H9 (cell line): ENCODE data around the gene RNF215. TPM values are rescaled to one million over a fixed set of nuclear protein-coding genes. Genes with fewer than 3 reads are reported as not detected.

Experiments
- DNase-seq: peaks from one replicate; pipeline ENCODE4 v3.0.0-alpha.2; 2017
- H2AFZ ChIP-seq: one replicate; pipeline ENCODE4 v1.6.1; 2013; ENCODE audit warnings: mild to moderate bottlenecking, low read length, control low read depth, moderate library complexity
- H2AK5ac ChIP-seq: 2 replicates; pipeline ENCODE4 v1.6.1; 2013; ENCODE audit warnings: low read length, control low read depth, mixed read lengths; ENCODE audit not compliant: insufficient read length
- H2BK120ac ChIP-seq: one replicate; pipeline ENCODE4 v1.6.1; 2013; ENCODE audit warnings: low read depth, mild to moderate bottlenecking, low read length, control low read depth, inconsistent platforms; ENCODE audit not compliant: poor library complexity, severe bottlenecking
- H2BK12ac ChIP-seq: 2 replicates; pipeline ENCODE4 v1.6.1; 2013; ENCODE audit warnings: low read length, control low read depth, mixed read lengths, low read depth; ENCODE audit not compliant: insufficient read length
- H2BK15ac ChIP-seq: 2 replicates; pipeline ENCODE4 v1.6.1; 2013; ENCODE audit warnings: low read depth, low read length, control low read depth
- H2BK20ac ChIP-seq: one replicate; pipeline ENCODE4 v1.6.1; 2013; ENCODE audit warnings: low read depth, mild to moderate bottlenecking, low read length, control low read depth, inconsistent platforms; ENCODE audit not compliant: poor library complexity, severe bottlenecking
- H2BK5ac ChIP-seq: 2 replicates; pipeline ENCODE4 v1.6.1; 2013; ENCODE audit warnings: low read length, control low read depth, mixed read lengths; ENCODE audit not compliant: insufficient read length
- H3K14ac ChIP-seq: 2 replicates; pipeline ENCODE4 v1.6.1; 2013; ENCODE audit warnings: low read length, control low read depth; ENCODE audit not compliant: insufficient read depth
- H3K18ac ChIP-seq: 2 replicates; pipeline ENCODE4 v1.6.1; 2013; ENCODE audit warnings: low read depth, mild to moderate bottlenecking, mixed read lengths, low read length, control low read depth; ENCODE audit not compliant: insufficient read length
- H3K23ac ChIP-seq: 2 replicates; pipeline ENCODE4 v1.6.1; 2013; ENCODE audit warnings: low read length, control low read depth, mixed read lengths, low read depth; ENCODE audit not compliant: insufficient read length
- H3K23me2 ChIP-seq: 2 replicates; pipeline ENCODE4 v1.6.1; 2013; ENCODE audit warnings: low read depth, mild to moderate bottlenecking, mixed read lengths, low read length, control low read depth; ENCODE audit not compliant: insufficient read length, poor library complexity, severe bottlenecking
- H3K27ac ChIP-seq: 2 replicates; pipeline ENCODE4 v1.5.1; 2013; ENCODE audit warnings: low read length, control low read depth, mixed read lengths, low read depth; ENCODE audit not compliant: insufficient read length
- H3K27me3 ChIP-seq: 2 replicates; pipeline ENCODE4 v1.6.1; 2013; ENCODE audit warnings: low read length, control low read depth, inconsistent platforms; ENCODE audit not compliant: insufficient read depth
- H3K4ac ChIP-seq: 2 replicates; pipeline ENCODE4 v1.6.1; 2013; ENCODE audit warnings: low read depth, mild to moderate bottlenecking, control low read depth, inconsistent platforms, low read length, moderate library complexity
- H3K4me1 ChIP-seq: 2 replicates; pipeline ENCODE4 v1.6.1; 2013; ENCODE audit warnings: low read length, control low read depth, inconsistent platforms; ENCODE audit not compliant: insufficient read depth
- H3K4me2 ChIP-seq: 2 replicates; pipeline ENCODE4 v1.6.1; 2013; ENCODE audit warnings: low read length, control low read depth, mixed read lengths; ENCODE audit not compliant: insufficient read length, insufficient read depth
- H3K56ac ChIP-seq: 2 replicates; pipeline ENCODE4 v1.6.1; 2013; ENCODE audit warnings: low read depth, mild to moderate bottlenecking, mixed read lengths, low read length, control low read depth; ENCODE audit not compliant: insufficient read length
- H3K79me1 ChIP-seq: 2 replicates; pipeline ENCODE4 v1.6.1; 2013; ENCODE audit warnings: low read depth, mild to moderate bottlenecking, moderate library complexity, low read length, control low read depth, inconsistent platforms; ENCODE audit not compliant: insufficient read depth, poor library complexity, severe bottlenecking
- H3K79me2 ChIP-seq: 2 replicates; pipeline ENCODE4 v1.6.1; 2013; ENCODE audit warnings: low read length, control low read depth, inconsistent platforms; ENCODE audit not compliant: insufficient read depth
- H3K9ac ChIP-seq: 2 replicates; pipeline ENCODE4 v1.6.1; 2013; ENCODE audit warnings: low read length, control low read depth, mixed read lengths; ENCODE audit not compliant: insufficient read length; ENCODE audit errors: extremely low read depth
- H3K9me3 ChIP-seq: one replicate; pipeline ENCODE4 v1.6.1; 2013; ENCODE audit warnings: low read depth, low read length, inconsistent platforms; ENCODE audit not compliant: control insufficient read depth
- H3T11ph ChIP-seq: one replicate; pipeline ENCODE4 v1.6.1; 2013; ENCODE audit warnings: mild to moderate bottlenecking, low read length, control low read depth, inconsistent platforms
- H4K20me1 ChIP-seq: one replicate; pipeline ENCODE4 v1.6.1; 2013; ENCODE audit not compliant: control insufficient read depth, insufficient read length, insufficient read depth
- H4K5ac ChIP-seq: 2 replicates; pipeline ENCODE4 v1.6.1; 2013; ENCODE audit warnings: low read depth, mild to moderate bottlenecking, mixed read lengths, low read length, control low read depth; ENCODE audit not compliant: insufficient read length
- H4K8ac ChIP-seq: replicated peaks from 2 replicates; pipeline ENCODE4 v1.6.1; 2013; ENCODE audit warnings: low read length, control low read depth, mixed read lengths, low read depth; ENCODE audit not compliant: insufficient read length
- H4K91ac ChIP-seq: 2 replicates; pipeline ENCODE4 v1.6.1; 2013; ENCODE audit warnings: low read depth, mild to moderate bottlenecking, moderate library complexity, mixed read lengths, low read length, control low read depth; ENCODE audit not compliant: insufficient read length
- H3K27ac Mint-ChIP-seq, 3 experiments: 2 replicates in 2 of 3; 3 replicates in 1 of 3; pipeline ENCODE4 v1.8.0; 2020 to 2021; ENCODE audit warnings: mixed read lengths in 3 of 3, mild to moderate bottlenecking in 1 of 3, moderate library complexity in 1 of 3
- H3K27me3 Mint-ChIP-seq: 2 replicates; pipeline ENCODE4 v1.8.0; 2021; ENCODE audit warnings: low read depth, mild to moderate bottlenecking, moderate library complexity, mixed read lengths
- H3K36me3 Mint-ChIP-seq, 3 experiments: 2 replicates in 2 of 3; 3 replicates in 1 of 3; pipeline ENCODE4 v1.8.0; 2020 to 2021; ENCODE audit warnings: low read depth in 3 of 3, mixed read lengths in 3 of 3; ENCODE audit not compliant: insufficient read depth in 1 of 3
- H3K4me1 Mint-ChIP-seq, 2 experiments: 2 replicates each; pipeline ENCODE4 v1.8.0; 2020; ENCODE audit warnings: mixed read lengths in 2 of 2
- H3K4me3 Mint-ChIP-seq, 2 experiments: 2 replicates in 1 of 2; 3 replicates in 1 of 2; pipeline ENCODE4 v1.8.0; 2020 to 2021; ENCODE audit warnings: mild to moderate bottlenecking in 2 of 2, mixed read lengths in 2 of 2, moderate library complexity in 1 of 2
- H3K9me3 Mint-ChIP-seq, 2 experiments: 2 replicates in 1 of 2; 3 replicates in 1 of 2; pipeline ENCODE4 v1.8.0; 2020; ENCODE audit warnings: mild to moderate bottlenecking in 2 of 2, mixed read lengths in 2 of 2, moderate library complexity in 1 of 2
- WGBS: extraction: QIAGEN DNeasy Blood & Tissue Kit; methylation state at CpG from one replicate; pipeline ENCODE4 v1.1.7; 2013; ENCODE audit warnings: missing lambda C conversion rate, low lambda C conversion rate, mixed read lengths; ENCODE audit not compliant: insufficient read length; ENCODE audit errors: extremely low coverage; 5-methylcytosine and 5-hydroxymethylcytosine counted together
- total RNA-seq: library from RNA; stranded (reverse); gene quantifications from 2 replicates; pipeline ENCODE4 v1.2.1, GENCODE V29; 2021
- TF ChIP-seq, protein P1 (sequence below): fragments of 200-600 bp; sonication (generic); conservative IDR thresholded peaks from 3 replicates; pipeline ENCODE4 v1.8.0; 2021; ENCODE audit warnings: antibody characterized with exemption, mild to moderate bottlenecking

Gene RNF215
- total RNA-seq, 1 experiment from 2014 or later = 24.5 TPM

DNA sequence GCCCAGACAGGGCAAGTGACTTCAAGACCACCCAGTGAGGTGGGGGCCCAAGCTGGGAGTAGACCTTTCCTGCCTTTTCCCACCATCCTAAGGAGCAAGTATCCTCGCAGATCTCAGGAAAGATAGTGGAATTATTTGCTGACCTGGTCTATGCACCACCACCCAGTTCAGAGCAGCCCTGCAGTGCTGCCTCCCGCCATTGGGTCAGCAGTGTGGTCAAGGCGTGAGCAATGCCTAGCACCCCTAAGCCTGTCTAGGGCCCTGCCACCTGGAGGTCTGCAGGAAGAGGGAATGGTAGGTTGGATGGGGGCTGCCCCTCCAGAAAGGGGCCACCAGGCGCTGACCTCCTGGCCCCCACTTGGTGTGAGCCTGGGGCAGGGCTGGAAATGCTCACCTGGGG is 44.9 kb upstream of the RNF215 start:
- Mint-ChIP-seq H3K9me3 (no peaks in the 10 kb centered on the region), H3K27me3 (no peaks in the 10 kb centered on the region; the same call in 1 of the 2 replicates), H3K4me1 (peaks cover 11 to 14% of the 10 kb centered on the region in 2 experiments), H3K27ac (no peak overlapping the region), H3K4me3 (no peak overlapping the region), H3K36me3 (peaks cover 12 to 21% (median 17%) of the 10 kb centered on the region in 3 experiments)
- Histone ChIP-seq H3K14ac (peak overlapping the region; percentile 39; the same call in 1 of the 2 replicates), H4K91ac (no peak overlapping the region), H3K18ac (no peak overlapping the region), H2BK15ac (no peak overlapping the region), H3K79me1 (no peaks in the 10 kb centered on the region), H2AFZ (no peak overlapping the region), H2BK20ac (no peak overlapping the region), H4K20me1 (no peaks in the 10 kb centered on the region), H3K79me2 (no peaks in the 10 kb centered on the region; the same call in 1 of the 2 replicates), H3K4me1 (no peaks in the 10 kb centered on the region), H2BK120ac (no peak overlapping the region), H3K27me3 (no peaks in the 10 kb centered on the region), H3T11ph (no peak overlapping the region), H2AK5ac (no peak overlapping the region), H3K9me3 (no peaks in the 10 kb centered on the region), H3K56ac (no peak overlapping the region), H3K9ac (no peak overlapping the region), H2BK12ac (no peak overlapping the region), H3K4ac (no peak overlapping the region), H3K4me2 (no peak overlapping the region), H3K23ac (no peak overlapping the region), H3K23me2 (no peaks in the 10 kb centered on the region), H2BK5ac (no peak overlapping the region), H4K8ac (no peak overlapping the region), H3K27ac (no peak overlapping the region), H4K5ac (no peak overlapping the region)
- no peak for DNase-seq
- TF ChIP-seq, protein P1, sequence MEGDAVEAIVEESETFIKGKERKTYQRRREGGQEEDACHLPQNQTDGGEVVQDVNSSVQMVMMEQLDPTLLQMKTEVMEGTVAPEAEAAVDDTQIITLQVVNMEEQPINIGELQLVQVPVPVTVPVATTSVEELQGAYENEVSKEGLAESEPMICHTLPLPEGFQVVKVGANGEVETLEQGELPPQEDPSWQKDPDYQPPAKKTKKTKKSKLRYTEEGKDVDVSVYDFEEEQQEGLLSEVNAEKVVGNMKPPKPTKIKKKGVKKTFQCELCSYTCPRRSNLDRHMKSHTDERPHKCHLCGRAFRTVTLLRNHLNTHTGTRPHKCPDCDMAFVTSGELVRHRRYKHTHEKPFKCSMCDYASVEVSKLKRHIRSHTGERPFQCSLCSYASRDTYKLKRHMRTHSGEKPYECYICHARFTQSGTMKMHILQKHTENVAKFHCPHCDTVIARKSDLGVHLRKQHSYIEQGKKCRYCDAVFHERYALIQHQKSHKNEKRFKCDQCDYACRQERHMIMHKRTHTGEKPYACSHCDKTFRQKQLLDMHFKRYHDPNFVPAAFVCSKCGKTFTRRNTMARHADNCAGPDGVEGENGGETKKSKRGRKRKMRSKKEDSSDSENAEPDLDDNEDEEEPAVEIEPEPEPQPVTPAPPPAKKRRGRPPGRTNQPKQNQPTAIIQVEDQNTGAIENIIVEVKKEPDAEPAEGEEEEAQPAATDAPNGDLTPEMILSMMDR = no peak
- WGBS = no CpG with 5 or more reads among the region's 4 CpGs
